Right ventricle myocardium inferior (tissue), 1 donor: Measurements from ENCODE around the gene SYTL4. TPM values are rescaled to one million over a fixed set of nuclear protein-coding genes. Genes with fewer than 3 reads are reported as not detected.

Experiments used
- ATAC-seq: fragments of 200-7000 bp; cut with Tn5 transposase; one replicate; pipeline ENCODE4 v1.9.1; 2020; ENCODE audit warnings: mild to moderate bottlenecking, moderate library complexity
- DNase-seq: peaks from one replicate; pipeline ENCODE4 v3.0.0; 2021; ENCODE audit errors: missing footprints
- intact Hi-C: fragments of 100-400 bp; cut with DNase I; formaldehyde crosslinking; loops from one replicate; pipeline ENCODE4 v1.11.0; 2022
- total RNA-seq: library from RNA; stranded (reverse); fragmentation: NEBNext Ultra II Directional; extraction: Animal tissue kit (Norgen Biotek cat#: 25700); gene quantifications from one replicate; pipeline ENCODE4 v1.2.1, GENCODE V29; 2021
- donor health status: DM: no; HTN: yes; CAD: no; lungs with severe emphysema.

SYTL4 gene
- total RNA-seq, 1 donor from 2014 or later = 2.2 TPM

GRCh38 chrX:100654261-100654660 lies 77.7 kb downstream of the SYTL4 start:
- ATAC-seq = no peak
- intact Hi-C loops = no loop called here
- no peak for DNase-seq

DNA sequence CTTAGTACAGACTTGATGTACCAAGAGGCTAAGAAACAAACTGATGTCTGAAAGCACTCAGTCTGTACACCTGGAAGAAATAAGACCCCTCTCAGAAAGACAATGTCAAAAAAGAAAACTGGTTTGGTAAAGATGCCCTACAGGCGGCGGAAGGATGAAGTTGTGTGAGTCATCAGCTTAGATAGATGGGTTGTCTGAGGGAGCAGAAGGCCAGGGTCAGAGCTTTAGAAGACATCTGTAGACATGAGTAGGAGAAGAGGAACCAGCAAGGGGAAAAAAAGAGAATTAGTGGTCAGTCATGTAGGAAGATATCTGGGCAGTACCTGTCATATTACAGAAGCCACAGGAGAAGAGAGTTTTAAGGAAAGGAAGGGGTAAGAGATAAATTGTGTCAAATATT lies 79.7 kb downstream of the SYTL4 start:
- no peak for ATAC-seq
- no peak for DNase-seq
- intact Hi-C loops = no loop called here

DNA sequence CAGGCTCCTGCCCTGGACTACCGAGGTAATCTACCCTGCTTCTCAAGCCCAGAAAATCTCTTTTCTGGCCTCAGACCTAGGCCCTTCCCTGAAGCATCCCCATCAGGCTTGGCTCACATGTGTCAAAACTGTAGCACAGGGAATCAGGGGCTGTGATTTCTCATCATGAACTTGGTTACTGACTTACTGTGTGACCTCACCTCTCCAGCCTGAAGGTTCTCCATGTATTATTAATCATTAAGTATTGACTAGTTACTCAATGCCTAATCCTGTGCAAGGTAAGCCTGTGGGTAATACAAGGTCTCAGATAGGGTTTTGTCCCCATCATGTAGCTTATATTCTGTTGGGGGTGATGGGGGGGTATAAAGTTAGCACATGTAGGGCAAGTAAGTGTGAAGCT lies 81.1 kb downstream of the SYTL4 start:
- intact Hi-C loops = no loop called here
- ATAC-seq (no peak), DNase-seq (no peak)

DNA sequence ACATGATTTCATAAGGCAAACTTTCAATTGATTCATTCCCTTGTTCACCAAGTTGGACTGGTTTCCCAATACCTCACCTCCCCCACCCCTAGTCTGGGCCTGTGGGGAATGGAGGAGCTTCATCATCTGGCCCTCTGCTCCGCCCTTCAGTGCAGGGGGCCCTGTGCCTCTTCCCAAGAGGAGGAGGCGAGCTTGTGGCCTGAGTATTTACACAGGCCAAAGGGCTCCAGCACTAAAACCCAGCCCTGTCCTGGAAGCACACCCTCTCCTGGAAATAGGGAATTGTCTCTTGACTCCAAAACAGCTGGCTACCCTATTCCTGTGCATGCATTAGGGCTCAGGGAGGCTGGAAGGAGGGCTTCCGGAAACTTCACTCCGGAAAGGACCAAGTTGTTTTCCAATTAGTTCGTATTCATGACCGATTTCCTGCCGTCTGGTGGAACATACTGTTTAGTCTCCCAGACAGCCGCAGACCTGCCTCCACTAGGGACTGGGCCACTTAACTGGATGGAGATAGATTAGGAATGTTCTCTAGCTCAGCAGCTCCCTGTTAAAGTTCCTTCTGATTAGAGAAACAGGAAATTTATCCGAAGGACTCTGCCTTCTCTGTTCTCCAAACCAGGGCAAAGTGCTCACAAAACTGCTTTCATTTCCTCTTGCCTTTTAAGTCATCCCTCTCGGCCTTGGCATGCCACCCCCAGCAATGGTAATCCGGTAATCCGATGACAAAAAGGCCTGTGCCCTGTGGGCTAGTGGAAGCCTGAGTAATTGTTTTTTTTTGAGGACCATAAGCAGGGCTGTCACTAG lies 82.2 kb downstream of the SYTL4 start:
- ATAC-seq (peak; percentile 94), DNase-seq (peak; percentile 73)
- intact Hi-C loops = no loop called here

GRCh38 chrX:100648458-100649417 lies 83.2 kb downstream of the SYTL4 start:
- intact Hi-C loops = no loop called here
- ATAC-seq = peak; percentile 51
- DNase-seq = no peak

DNA sequence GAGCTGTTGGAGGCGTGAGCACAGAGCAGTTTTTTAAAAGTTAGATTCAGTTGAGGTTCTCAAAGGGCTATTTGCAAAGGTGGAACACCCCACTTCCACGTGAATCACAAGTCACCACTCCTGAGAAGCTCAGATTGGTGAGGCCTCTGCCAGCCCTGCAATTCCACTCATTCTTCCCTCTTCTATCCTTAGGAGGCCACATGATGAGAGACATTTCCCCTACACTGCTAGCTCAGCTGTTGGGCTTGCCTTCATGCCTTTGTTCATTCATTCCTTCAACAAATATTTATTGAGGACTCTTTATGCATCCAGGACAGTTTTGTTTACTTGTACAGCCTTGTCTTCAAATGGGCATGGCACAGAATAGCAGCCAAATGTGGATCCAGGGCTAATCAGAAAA lies 84.2 kb downstream of the SYTL4 start:
- DNase-seq = no peak
- ATAC-seq = no peak
- intact Hi-C loops = no loop called here

DNA sequence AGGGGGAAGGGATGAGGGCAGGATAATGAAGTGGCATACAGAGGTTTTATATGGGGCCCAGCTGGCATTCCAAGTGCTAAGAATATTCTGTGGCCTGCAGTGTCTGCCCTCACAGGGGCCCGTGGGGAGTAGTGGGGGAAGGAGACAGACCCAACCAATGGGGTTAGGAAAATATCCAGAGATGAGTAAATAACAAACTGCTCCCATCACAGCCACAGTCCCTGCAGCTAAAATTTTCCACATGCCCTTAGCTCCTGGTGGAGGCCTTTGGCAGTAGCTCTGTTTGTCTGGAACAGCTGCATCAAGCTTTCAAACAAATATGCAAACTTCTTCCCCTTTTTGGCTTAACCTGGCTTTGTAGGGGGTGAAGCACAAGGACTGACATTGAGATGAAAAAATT lies 84.8 kb downstream of the SYTL4 start:
- DNase-seq = no peak
- intact Hi-C loops = no loop called here
- no peak for ATAC-seq

DNA sequence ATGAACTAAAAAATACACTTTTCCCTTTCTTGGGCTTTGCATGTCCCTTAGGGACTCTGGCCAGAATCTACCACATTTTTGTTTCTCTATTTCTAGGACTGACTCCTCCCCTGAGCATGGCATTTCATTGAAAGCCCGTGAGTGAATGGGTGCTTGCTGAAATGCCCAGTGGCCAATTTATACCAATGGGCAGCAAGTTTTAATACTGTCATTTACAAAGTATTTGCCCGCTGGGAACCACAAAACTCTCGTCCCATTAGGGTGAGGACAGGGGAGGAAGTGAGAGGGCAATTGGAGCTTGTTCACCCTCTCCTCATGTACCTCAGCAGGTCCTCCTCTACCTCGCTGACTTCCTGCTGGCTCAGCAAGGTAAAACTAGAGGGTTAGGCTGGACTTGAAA lies 86.8 kb downstream of the SYTL4 start:
- ATAC-seq = no peak
- intact Hi-C loops = no loop called here
- no peak for DNase-seq

DNA sequence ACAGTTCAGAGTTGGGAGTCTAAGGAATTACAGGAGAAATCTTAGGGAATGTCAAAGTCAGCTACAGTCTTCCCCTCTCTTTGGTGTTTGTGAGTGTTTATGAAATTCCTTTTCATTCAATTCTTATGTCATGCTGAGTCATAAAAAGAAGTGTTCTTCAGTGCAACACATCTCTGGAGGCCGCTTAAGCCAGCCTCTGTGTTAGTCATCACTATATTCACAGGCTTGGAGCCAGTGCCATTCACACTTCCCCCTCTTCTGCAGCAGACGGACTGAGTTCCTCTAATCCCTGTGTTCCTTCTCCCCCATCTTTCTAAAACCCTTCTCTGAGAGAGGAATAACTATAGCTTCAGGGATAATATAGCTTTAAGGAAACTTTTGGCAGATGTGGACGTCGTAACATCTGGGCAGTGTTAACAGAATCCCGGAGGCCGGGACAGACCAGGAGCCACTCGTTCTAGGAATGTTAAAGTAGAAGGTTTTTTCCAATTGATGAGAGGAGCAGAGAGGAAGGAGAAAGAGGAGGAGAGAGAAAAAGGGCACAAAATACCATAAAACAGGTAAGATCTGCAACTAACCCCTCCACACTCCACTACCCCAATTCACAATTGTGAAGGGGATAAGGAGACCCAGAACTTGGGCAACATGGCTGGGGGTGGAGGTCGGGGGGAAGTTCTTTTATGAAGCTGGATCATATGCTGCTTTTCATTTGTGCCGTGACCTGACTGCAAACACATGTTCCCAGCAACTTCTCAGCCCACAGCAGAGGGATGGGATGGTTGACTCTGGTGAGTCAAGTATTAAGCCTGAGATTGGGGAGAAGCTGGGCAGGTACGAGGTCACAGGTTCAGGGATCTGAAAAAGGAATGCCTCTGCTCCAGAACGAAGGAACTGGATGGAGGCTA lies 87.7 kb downstream of the SYTL4 start, which contains the start of gene SRPX2:
Gene SRPX2 (plus strand): TSS at position 244 of the 905 bp plus-strand sequence. CDS start 2,124 bp downstream, outside the sequence.
- peak; percentile 92 for ATAC-seq
- no peak for DNase-seq
- intact Hi-C loops = no loop called here

DNA sequence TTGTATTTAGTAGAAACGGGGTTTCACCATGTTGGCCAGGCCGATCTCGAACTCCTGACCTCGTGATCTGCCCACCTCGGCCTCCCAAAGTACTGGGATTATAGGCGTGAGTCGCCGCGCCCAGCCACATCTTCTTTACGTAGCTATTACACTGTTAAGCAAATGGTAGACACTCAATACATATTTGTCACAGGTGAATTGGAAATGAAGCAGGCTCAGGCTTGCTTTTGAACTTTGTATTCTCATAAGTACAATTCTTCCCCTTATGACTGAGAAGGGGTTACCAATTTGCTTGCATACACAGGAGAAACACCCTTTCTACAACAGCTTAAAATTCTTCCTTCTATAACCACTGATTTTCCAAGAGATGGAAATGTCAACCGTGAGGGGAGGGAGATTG lies 88.7 kb downstream of the SYTL4 start:
- no peak for DNase-seq
- intact Hi-C loops = no loop called here
- no peak for ATAC-seq

DNA sequence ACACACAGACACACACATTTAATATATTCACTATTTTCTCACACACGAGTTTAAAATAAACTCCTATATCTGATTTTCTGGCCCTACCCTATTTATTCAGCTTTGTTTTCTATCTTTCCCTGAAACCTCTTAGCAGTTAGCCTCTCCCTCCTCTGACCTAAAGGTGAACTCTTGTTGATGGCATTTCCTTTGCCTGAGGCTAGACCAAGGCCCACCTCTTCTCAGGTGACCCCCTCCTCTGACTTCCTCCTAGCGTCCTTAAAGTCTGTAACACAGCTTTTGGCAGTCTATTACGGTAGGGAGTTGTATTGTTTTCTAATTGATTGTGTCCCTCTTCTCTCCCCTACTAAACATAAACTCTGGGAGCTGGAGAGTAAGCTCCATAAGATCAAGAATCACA lies 89.6 kb downstream of the SYTL4 start:
- intact Hi-C loops = no loop called here
- ATAC-seq (no peak), DNase-seq (no peak)

GRCh38 chrX:100636321-100636991 lies 95.5 kb downstream of the SYTL4 start, which contains the start of gene TSPAN6:
Gene TSPAN6 (minus strand): TSS chrX:100636806. CDS start chrX:100636694, 112 bp downstream.
- ATAC-seq (peak; percentile 99), DNase-seq (peak; percentile 74)
- intact Hi-C loops = no loop called here

DNA sequence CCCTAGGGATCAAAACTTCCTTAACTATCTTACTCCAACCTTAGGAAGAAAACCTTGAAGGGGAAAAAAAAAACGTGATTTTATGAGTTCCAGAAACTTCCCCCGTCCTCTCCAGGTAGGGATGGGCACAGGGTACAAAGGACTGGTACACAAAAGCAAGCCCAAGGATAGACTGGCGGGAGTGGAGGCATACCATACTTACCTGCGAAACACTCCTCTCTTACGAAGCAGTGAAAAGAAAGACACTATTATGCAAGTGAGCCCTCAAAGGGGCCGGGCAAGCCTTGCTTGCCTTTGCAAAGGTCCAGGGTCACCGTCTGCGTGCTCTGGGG lies 96.0 kb downstream of the SYTL4 start:
- ATAC-seq = peak; percentile 13
- intact Hi-C loops = no loop called here
- DNase-seq = no peak

DNA sequence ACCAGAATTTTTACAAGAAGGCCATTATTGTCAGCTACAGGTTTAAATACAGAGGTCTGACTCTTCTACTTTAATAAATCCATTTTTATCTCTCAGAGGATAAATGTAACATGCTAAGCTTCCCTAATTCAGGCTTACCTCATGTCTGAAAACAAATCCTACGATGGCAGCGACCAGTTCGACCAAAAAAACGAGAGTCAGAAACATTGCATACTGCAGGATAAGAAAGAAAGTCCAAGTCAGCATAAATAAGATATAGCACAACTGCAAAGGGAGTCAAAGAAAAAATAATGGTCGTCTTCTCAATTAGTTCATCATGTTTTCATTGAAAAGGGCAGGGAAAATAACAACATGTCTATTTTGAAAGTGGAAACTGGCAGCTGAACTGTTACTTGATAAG lies 96.9 kb downstream of the SYTL4 start:
- intact Hi-C loops = no loop called here
- ATAC-seq (no peak), DNase-seq (no peak)

GRCh38 chrX:100625985-100626491 lies 105.9 kb downstream of the SYTL4 start:
- ATAC-seq (no peak), DNase-seq (no peak)
- intact Hi-C loops = no loop called here
